Measurements from ENCODE around the gene LENG1.
"Not testable (repeated sequence)": the region's sequence is repeated elsewhere in the genome, so short reads cannot be mapped to it uniquely, and the experiment has no call there.

LENG1 gene

GRCh38 chr19:54159352-54160181 is at the start of gene LENG1:
TSS of gene LENG1 (minus strand) at chr19:54159721. CDS start at chr19:54159695, 26 bp downstream.
- DNase-seq: peak; percentile 100
- Histone ChIP-seq H3K4me3 (ENCODE audit: low read depth, low read length) (peak within 1 kb of the TSS; percentile 86), H3K36me3 (replicated peaks) (peaks cover 29% of the 10 kb centered on the region), H3K27ac (peak within 1 kb of the TSS; percentile 98), H3K27me3 (replicated peaks) (no peaks in the 10 kb centered on the region)
- peak; percentile 41 for TF ChIP-seq CTCF (IDR thresholded peaks at IDR 0.05; ENCODE audit: low read depth, low read length, missing control alignments)
- in situ Hi-C loops (cut with HindIII; ENCODE audit: low pct_ligation_motif_present, low sequenced_read_pairs): no loop called here

- Histone ChIP-seq H3K36me3 (replicated peaks) (peaks cover 50% of the 10 kb centered on the region), H3K4me3 (ENCODE audit: low read depth, low read length) (no peak overlapping the region), H3K27me3 (replicated peaks) (no peaks in the 10 kb centered on the region), H3K27ac (no peak overlapping the region)
- no peak for TF ChIP-seq CTCF (IDR thresholded peaks at IDR 0.05; ENCODE audit: low read depth, low read length, missing control alignments)
- no peak for DNase-seq
- in situ Hi-C loops (cut with HindIII; ENCODE audit: low pct_ligation_motif_present, low sequenced_read_pairs): no loop called here
These were observed 49.2 kb upstream of the LENG1 start for GRCh38 chr19:54208784-54209057.

GRCh38 chr19:54207983-54208783 is 48.7 kb upstream of the LENG1 start:
- TF ChIP-seq CTCF (IDR thresholded peaks at IDR 0.05; ENCODE audit: low read depth, low read length, missing control alignments): no peak
- Histone ChIP-seq H3K27me3 (replicated peaks) (no peaks in the 10 kb centered on the region), H3K27ac (no peak overlapping the region), H3K36me3 (replicated peaks) (peaks cover 56% of the 10 kb centered on the region), H3K4me3 (ENCODE audit: low read depth, low read length) (no peak overlapping the region)
- peak; percentile 40 for DNase-seq
- in situ Hi-C loops (cut with HindIII; ENCODE audit: low pct_ligation_motif_present, low sequenced_read_pairs): no loop called here

- no peak overlapping the region for H3K4me3 ChIP-seq (ENCODE audit: low read depth, low read length)
These were observed 48.1 kb upstream of the LENG1 start for GRCh38 chr19:54207676-54207982.

GRCh38 chr19:54207193-54207592 is 47.7 kb upstream of the LENG1 start:
- H3K36me3 ChIP-seq (replicated peaks): peaks cover 66% of the 10 kb centered on the region
- in situ Hi-C loops (cut with HindIII; ENCODE audit: low pct_ligation_motif_present, low sequenced_read_pairs); H3K4me3 ChIP-seq (ENCODE audit: low read depth, low read length); DNase-seq; H3K27me3 ChIP-seq (replicated peaks); H3K27ac ChIP-seq: not testable (repeated sequence)

More at GRCh38 chr19:54207676-54207982, 48.1 kb upstream of the LENG1 start:
- DNase-seq: no peak
- no peaks in the 10 kb centered on the region for H3K27me3 ChIP-seq (replicated peaks)
- in situ Hi-C loops (cut with HindIII; ENCODE audit: low pct_ligation_motif_present, low sequenced_read_pairs): no loop called here
- peaks cover 61% of the 10 kb centered on the region for H3K36me3 ChIP-seq (replicated peaks)
- H3K27ac ChIP-seq: no peak overlapping the region
- TF ChIP-seq CTCF (IDR thresholded peaks at IDR 0.05; ENCODE audit: low read depth, low read length, missing control alignments): no peak

GRCh38 chr19:54206831-54207177 is 47.3 kb upstream of the LENG1 start:
- Histone ChIP-seq H3K27ac (no peak overlapping the region), H3K27me3 (replicated peaks) (no peaks in the 10 kb centered on the region), H3K4me3 (ENCODE audit: low read depth, low read length) (no peak overlapping the region), H3K36me3 (replicated peaks) (peaks cover 70% of the 10 kb centered on the region)
- no peak for DNase-seq
- no peak for TF ChIP-seq CTCF (IDR thresholded peaks at IDR 0.05; ENCODE audit: low read depth, low read length, missing control alignments)
- in situ Hi-C loops (cut with HindIII; ENCODE audit: low pct_ligation_motif_present, low sequenced_read_pairs): no loop called here
